HepG2 (cell line): ENCODE results near the gene LAMC3. TPM values are rescaled to one million over a fixed set of nuclear protein-coding genes. Genes with fewer than 3 reads are reported as not detected.

ENCODE experiments used
- JUN ChIP-seq: sonication (generic); formaldehyde crosslinking; IDR thresholded peaks from 2 replicates; pipeline ENCODE4 v1.4.0; 2020; ENCODE audit warnings: mild to moderate bottlenecking, missing genetic modification reagents
- MIER3 ChIP-seq: IDR thresholded peaks from 2 replicates; pipeline ENCODE4 v1.6.1; 2016; ENCODE audit warnings: missing compliant biosample characterization, borderline replicate concordance
- MXI1 ChIP-seq: IDR thresholded peaks from 3 replicates; pipeline ENCODE4 v1.6.1; 2012; ENCODE audit warnings: low read depth, low read length, inconsistent platforms, borderline replicate concordance
- NR1H2 ChIP-seq: sonication (generic); formaldehyde crosslinking; IDR thresholded peaks from 2 replicates; pipeline ENCODE4 v1.8.1; 2022; ENCODE audit warnings: low read depth, missing genetic modification reagents, borderline replicate concordance
- PITX1 ChIP-seq: sonication (generic); formaldehyde crosslinking; IDR thresholded peaks from 2 replicates; pipeline ENCODE4 v1.5.1; 2020; ENCODE audit warnings: mild to moderate bottlenecking, missing genetic modification reagents
- RFX1 ChIP-seq: fragments of 450-650 bp; IDR thresholded peaks from 2 replicates; pipeline ENCODE4 v1.6.1; 2017
- RXRA ChIP-seq: sonication (generic); formaldehyde crosslinking; IDR thresholded peaks from 2 replicates; pipeline ENCODE4 v1.5.1; 2020; ENCODE audit warnings: missing genetic modification reagents
- SAP130 ChIP-seq: IDR thresholded peaks from 2 replicates; pipeline ENCODE4 v1.6.1; 2016; ENCODE audit warnings: low read depth
- SIN3B ChIP-seq: fragments of 150-350 bp; IDR thresholded peaks from 2 replicates; pipeline ENCODE4 v1.6.1; 2014; ENCODE audit warnings: low read length
- SRF ChIP-seq: IDR thresholded peaks from 2 replicates; pipeline ENCODE4 v1.6.1; 2011; ENCODE audit warnings: mild to moderate bottlenecking, low read depth, low read length, moderate library complexity
- SSRP1 ChIP-seq: IDR thresholded peaks from 2 replicates; pipeline ENCODE4 v1.6.1; 2016; ENCODE audit warnings: control low read depth
- TEAD2 ChIP-seq: sonication (generic); formaldehyde crosslinking; IDR thresholded peaks from 2 replicates; pipeline ENCODE4 v1.9.0; 2021; ENCODE audit warnings: missing genetic modification reagents
- TSC22D2 ChIP-seq: sonication (generic); formaldehyde crosslinking; IDR thresholded peaks from 2 replicates; pipeline ENCODE4 v1.5.1; 2020; ENCODE audit warnings: missing genetic modification reagents, mild to moderate bottlenecking, borderline replicate concordance
- YEATS2 ChIP-seq: sonication (generic); formaldehyde crosslinking; IDR thresholded peaks from 2 replicates; pipeline ENCODE4 v1.4.0; 2020; ENCODE audit warnings: missing genetic modification reagents, borderline replicate concordance
- ZFP82 ChIP-seq: sonication (generic); formaldehyde crosslinking; IDR thresholded peaks from 2 replicates; pipeline ENCODE4 v1.5.1; 2020; ENCODE audit warnings: mild to moderate bottlenecking, missing genetic modification reagents, borderline replicate concordance
- ZFY ChIP-seq: sonication (generic); formaldehyde crosslinking; IDR thresholded peaks from 2 replicates; pipeline ENCODE4 v1.4.0; 2020; ENCODE audit warnings: missing genetic modification reagents
- ZNF101 ChIP-seq: sonication (generic); formaldehyde crosslinking; IDR thresholded peaks from 2 replicates; pipeline ENCODE4 v1.4.0; 2020; ENCODE audit warnings: mild to moderate bottlenecking, low read depth, missing genetic modification reagents, borderline replicate concordance
- ZNF530 ChIP-seq: sonication (generic); formaldehyde crosslinking; IDR thresholded peaks from 2 replicates; pipeline ENCODE4 v1.5.0; 2020; ENCODE audit warnings: low read depth, mild to moderate bottlenecking, missing genetic modification reagents
- ZNF674 ChIP-seq: sonication (generic); formaldehyde crosslinking; IDR thresholded peaks from 2 replicates; pipeline ENCODE4 v1.5.0; 2020; ENCODE audit warnings: low read depth, mild to moderate bottlenecking, missing genetic modification reagents
- ZNF878 ChIP-seq: sonication (generic); formaldehyde crosslinking; IDR thresholded peaks from 2 replicates; pipeline ENCODE4 v1.8.1; 2023; ENCODE audit warnings: mild to moderate bottlenecking, missing genetic modification reagents, moderate library complexity
- polyA plus RNA-seq, 8 experiments: library from polyadenylated mRNA; depleted of rRNA in 3 of 8; stranded (reverse) in 7 of 8; unstranded in 1 of 8; fragments of >200 nt; fragmentation: Illumina TruSeq in 4 of 8; extraction: Trizol in 4 of 8; gene quantifications; 2 replicates each; pipeline versions ENCODE4 v1.2.1 to v1.2.3, GENCODE V29; 2011 to 2016; ENCODE audit warnings: low read depth in 4 of 8, missing spikeins in 1 of 8, mixed read lengths in 1 of 8; ENCODE audit not compliant: insufficient read depth in 1 of 8
- total RNA-seq, 5 experiments: library from RNA; depleted of rRNA; stranded (reverse); fragments of >200 nt; fragmentation: Illumina TruSeq; extraction: Trizol; gene quantifications; 2 replicates each; pipeline ENCODE4 v1.2.3, GENCODE V29; 2016; ENCODE audit warnings: low read depth in 1 of 5
- TF ChIP-seq, protein P1 (sequence below): sonication (generic); formaldehyde crosslinking; IDR thresholded peaks from 2 replicates; pipeline ENCODE4 v1.5.0; 2020; ENCODE audit warnings: missing genetic modification reagents
- TF ChIP-seq, protein P2 (sequence below): IDR thresholded peaks from 2 replicates; pipeline ENCODE4 v1.6.1; 2016; ENCODE audit warnings: missing biosample characterization, missing genetic modification reagents, low read depth
- TF ChIP-seq, protein P3 (sequence below): sonication (generic); formaldehyde crosslinking; IDR thresholded peaks from 2 replicates; pipeline ENCODE4 v1.4.0; 2020; ENCODE audit warnings: mild to moderate bottlenecking, missing genetic modification reagents, borderline replicate concordance

Gene LAMC3
- total and polyA plus RNA-seq, 2 of the 13 experiments (the other 11 are each of a cell fraction or from before 2014, with no cell fraction given) = 0.07 to 0.57 TPM

DNA sequence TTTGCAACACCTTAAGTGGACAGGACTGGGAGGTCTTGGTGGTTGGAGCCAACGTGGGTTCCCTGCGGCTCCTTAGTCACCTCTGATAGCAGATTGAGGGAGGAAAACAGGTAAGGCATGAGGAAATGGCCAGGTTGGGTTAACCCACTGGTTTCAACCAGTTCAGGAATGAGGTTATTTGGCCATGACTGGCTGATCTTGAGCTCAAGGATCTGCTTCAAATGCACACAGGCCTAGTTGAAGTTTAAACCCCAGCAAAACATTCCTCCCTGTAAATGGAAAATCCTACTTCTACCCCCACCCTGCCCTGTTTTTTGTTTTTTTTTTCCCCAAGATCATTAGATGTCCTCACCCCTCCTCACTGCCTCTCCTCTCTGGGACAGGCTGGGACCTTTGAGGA, 113.2 kb downstream of the LAMC3 start (continued):
- TF ChIP-seq NR1H2 (CRISPR knock-in tag) (no peak), SRF (no peak), PITX1 (peak; percentile 51; the same call in 1 of the 2 replicates), ZNF674 (CRISPR knock-in tag) (no peak), SAP130 (CRISPR knock-in tag) (peak; percentile 38; the same call in 1 of the 2 replicates), TEAD2 (CRISPR knock-in tag) (no peak), TSC22D2 (0 out of 2 replicates have a peak, but pooled peaks have one; percentile 20), ZNF530 (CRISPR knock-in tag) (no peak), YEATS2 (no peak), MIER3 (CRISPR knock-in tag) (no peak), ZFY (peak; percentile 44; the same call in 1 of the 2 replicates), ZNF878 (CRISPR knock-in tag) (no peak), RFX1 (no peak), ZNF101 (CRISPR knock-in tag) (no peak), SIN3B (no peak), JUN (CRISPR knock-in tag) (no peak), MXI1 (no peak), RXRA (CRISPR knock-in tag) (no peak), SSRP1 (no peak), ZFP82 (no peak)
- TF ChIP-seq, protein P1, sequence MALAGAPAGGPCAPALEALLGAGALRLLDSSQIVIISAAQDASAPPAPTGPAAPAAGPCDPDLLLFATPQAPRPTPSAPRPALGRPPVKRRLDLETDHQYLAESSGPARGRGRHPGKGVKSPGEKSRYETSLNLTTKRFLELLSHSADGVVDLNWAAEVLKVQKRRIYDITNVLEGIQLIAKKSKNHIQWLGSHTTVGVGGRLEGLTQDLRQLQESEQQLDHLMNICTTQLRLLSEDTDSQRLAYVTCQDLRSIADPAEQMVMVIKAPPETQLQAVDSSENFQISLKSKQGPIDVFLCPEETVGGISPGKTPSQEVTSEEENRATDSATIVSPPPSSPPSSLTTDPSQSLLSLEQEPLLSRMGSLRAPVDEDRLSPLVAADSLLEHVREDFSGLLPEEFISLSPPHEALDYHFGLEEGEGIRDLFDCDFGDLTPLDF = no peak
- TF ChIP-seq, protein P2, sequence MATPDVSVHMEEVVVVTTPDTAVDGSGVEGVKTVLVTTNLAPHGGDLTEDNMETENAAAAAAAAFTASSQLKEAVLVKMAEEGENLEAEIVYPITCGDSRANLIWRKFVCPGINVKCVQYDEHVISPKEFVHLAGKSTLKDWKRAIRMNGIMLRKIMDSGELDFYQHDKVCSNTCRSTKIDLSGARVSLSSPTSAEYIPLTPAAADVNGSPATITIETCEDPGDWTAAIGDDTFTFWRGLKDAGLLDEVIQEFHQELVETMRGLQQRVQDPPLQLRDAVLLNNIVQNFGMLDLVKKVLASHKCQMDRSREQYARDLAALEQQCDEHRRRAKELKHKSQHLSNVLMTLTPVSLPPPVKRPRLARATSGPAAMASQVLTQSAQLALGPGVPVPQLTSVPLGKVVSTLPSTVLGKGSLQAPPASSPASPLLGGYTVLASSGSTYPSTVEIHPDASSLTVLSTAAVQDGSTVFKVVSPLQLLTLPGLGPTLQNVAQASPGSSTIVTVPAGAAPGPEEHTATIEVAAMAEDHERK = no peak
- TF ChIP-seq, protein P3, sequence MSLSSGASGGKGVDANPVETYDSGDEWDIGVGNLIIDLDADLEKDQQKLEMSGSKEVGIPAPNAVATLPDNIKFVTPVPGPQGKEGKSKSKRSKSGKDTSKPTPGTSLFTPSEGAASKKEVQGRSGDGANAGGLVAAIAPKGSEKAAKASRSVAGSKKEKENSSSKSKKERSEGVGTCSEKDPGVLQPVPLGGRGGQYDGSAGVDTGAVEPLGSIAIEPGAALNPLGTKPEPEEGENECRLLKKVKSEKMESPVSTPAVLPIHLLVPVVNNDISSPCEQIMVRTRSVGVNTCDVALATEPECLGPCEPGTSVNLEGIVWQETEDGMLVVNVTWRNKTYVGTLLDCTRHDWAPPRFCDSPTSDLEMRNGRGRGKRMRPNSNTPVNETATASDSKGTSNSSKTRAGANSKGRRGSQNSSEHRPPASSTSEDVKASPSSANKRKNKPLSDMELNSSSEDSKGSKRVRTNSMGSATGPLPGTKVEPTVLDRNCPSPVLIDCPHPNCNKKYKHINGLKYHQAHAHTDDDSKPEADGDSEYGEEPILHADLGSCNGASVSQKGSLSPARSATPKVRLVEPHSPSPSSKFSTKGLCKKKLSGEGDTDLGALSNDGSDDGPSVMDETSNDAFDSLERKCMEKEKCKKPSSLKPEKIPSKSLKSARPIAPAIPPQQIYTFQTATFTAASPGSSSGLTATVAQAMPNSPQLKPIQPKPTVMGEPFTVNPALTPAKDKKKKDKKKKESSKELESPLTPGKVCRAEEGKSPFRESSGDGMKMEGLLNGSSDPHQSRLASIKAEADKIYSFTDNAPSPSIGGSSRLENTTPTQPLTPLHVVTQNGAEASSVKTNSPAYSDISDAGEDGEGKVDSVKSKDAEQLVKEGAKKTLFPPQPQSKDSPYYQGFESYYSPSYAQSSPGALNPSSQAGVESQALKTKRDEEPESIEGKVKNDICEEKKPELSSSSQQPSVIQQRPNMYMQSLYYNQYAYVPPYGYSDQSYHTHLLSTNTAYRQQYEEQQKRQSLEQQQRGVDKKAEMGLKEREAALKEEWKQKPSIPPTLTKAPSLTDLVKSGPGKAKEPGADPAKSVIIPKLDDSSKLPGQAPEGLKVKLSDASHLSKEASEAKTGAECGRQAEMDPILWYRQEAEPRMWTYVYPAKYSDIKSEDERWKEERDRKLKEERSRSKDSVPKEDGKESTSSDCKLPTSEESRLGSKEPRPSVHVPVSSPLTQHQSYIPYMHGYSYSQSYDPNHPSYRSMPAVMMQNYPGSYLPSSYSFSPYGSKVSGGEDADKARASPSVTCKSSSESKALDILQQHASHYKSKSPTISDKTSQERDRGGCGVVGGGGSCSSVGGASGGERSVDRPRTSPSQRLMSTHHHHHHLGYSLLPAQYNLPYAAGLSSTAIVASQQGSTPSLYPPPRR (CRISPR knock-in tag) = no peak
